Coronary artery (tissue), 2 donors: ENCODE results near the gene SPINT2.
A peak's percentile ranks its signal among the peaks of the same experiment; 100 is the strongest.

ENCODE experiments used
- DNase-seq: peaks from one replicate; pipeline ENCODE4 v3.0.0-alpha.2; 2017; ENCODE audit warnings: low spot score
- H3K27ac ChIP-seq, 2 donors: fragments of 200-600 bp; sonication (generic); one replicate each; pipeline ENCODE4 v1.5.1; 2016 to 2019
- H3K4me3 ChIP-seq: fragments of 200-600 bp; sonication (generic); 2 replicates; pipeline ENCODE4 v1.5.1; 2016; ENCODE audit warnings: mild to moderate bottlenecking, moderate library complexity
- CTCF ChIP-seq: fragments of 200-600 bp; sonication (generic); IDR thresholded peaks from one replicate; pipeline ENCODE4 v1.5.1; 2019; ENCODE audit warnings: antibody characterized with exemption

SPINT2 gene

DNA sequence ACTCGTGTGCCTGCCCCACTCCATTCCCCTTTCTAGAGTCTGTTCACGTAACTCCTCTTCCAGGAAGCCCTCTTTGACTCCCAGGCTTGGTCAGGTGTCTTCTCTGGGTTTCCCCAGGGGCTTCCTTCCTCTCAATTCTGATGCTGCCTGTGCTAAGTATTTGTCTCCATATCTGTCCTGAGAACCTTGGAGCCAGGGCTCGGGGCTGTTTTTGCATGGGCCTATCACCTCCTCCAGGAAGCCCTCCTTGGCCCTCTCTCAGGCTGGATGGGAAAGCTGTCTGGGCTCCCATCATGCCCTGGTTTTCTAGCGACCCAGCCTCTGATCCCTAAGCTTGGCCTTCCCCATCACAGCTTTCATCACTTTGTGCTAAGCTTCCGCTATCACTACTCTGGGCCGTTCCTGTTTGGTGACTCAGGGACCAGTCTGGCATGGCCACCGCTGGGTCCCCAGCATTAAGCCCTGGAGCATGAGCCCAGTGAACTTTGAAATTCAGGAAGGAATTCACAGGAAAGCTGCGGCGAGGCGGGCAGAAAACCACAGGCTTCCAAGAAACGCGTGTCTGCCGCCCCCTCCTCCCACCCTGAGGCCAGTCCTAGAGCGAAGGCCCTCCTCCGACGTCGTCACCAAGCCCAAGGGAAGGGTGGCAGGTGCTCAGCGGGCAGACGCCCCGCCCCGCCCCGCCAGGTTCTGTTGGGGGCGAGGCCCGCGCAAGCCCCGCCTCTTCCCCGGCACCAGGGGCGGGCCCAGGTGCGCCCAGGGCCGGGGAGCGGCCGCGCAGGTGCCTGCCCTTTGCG is 486 bp upstream of the SPINT2 start:
- peak overlapping the region; percentile 90 to 91 for H3K27ac ChIP-seq
- DNase-seq: peak; percentile 85
- TF ChIP-seq CTCF: no peak
- peak overlapping the region; percentile 75 for H3K4me3 ChIP-seq

DNA sequence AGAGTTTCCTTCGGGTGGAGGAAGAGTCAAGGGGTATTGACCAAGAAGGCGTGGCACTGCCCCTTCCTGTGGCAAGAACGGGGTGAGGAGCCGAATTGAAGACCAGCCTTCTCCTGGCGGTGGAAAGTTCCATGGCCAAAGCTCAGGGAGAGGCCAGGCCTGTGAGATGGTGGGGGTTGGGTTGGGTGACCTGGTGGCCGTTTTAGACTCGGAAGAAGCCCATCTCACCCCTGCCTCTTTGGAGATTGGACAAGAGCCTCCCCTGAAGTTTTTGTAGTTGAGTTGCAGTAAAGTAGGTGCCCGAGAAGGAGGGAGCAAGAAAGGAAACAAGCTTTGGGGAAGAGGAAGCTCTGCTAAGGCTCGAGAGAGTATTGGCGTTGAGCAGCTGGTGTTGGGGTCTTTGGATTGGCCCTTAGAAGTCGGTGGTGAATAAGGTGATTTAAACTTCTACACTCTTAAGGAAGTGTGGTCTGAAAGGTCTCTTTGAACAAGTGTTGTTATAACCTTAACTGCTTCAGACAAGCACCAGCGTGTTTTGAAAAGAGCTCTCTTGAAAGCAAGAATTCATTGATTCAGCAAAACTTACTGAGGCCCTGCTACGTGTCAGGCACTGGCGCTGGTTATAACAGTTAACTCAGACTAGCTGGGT is 964 bp downstream of the SPINT2 start:
- peak overlapping the region; percentile 90 to 91 for H3K27ac ChIP-seq
- peak overlapping the region; percentile 75 for H3K4me3 ChIP-seq
- no peak for TF ChIP-seq CTCF
- DNase-seq: no peak

- peak overlapping the region; percentile 75 for H3K4me3 ChIP-seq
- no peak for DNase-seq
- no peak for TF ChIP-seq CTCF
- peak overlapping the region; percentile 90 to 91 for H3K27ac ChIP-seq
Measured at GRCh38 chr19:38265921-38266429, 1.6 kb downstream of the SPINT2 start.

DNA sequence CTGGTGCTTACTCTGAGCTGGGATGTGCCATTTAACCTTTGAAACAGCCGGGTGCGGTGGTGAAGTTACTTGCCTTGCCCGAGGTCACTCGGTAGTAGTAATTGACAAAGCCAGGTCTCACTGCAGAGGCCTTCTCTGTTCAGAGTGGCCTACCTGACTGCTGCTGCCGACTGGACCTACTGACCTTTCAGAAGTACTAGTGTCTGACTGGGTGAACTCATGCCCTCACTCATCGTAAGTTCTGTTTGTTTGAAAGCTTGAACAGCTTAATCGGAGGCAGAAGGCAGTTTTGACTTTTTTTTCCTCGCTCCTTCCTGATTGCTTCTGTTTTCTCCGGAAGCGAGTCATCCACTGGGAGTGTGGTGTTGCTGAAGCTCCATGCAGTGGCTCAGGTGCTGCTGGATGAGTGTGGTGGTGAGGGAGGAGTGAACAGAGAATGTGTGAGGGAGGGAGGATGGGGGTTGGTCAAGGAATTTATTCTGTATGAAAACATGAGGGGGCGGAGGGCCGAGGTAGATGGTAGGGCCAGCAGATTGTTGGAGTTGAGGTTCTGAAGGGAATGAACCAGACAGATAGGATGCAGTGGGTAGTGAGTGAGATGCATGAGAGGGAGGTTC is 2.7 kb downstream of the SPINT2 start:
- no peak for DNase-seq
- peak overlapping the region; percentile 48 for H3K4me3 ChIP-seq
- TF ChIP-seq CTCF: no peak
- peak overlapping the region; percentile 52 to 91 for H3K27ac ChIP-seq

DNA sequence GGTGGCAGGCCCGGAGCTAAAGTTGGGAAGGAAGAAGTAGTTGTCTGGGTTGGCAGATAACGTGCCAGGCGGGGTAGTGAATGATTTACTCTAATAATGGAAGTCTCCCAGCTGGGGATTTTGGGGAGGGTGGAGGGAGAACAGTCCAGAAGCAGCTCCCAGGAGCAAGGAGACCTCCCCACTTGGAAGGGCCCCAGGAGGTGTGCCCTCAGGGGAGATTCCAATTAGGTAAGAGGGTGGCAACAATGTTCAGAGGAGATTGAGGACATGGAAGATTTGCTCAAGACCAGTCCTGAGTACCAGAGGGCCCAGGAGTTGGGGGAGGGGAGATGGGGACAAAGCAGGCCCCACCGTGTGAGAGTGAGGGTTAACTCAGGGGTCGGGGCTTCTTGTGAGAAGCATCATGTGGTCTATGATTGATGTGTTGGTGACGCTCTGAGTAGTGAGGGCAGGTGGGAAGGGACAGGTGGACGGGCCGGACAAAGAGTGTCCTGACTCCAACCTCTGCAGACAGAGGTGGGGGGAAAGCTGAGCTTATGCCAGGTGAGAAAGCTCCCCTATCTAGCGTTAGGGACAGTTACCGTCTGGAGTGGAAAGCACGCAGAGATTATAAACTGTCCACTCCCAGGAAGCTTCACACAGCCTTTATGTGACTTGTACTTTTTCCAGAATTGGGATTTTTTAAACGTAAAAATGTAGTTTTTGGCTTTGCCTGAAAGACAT is 3.5 kb downstream of the SPINT2 start:
- peak overlapping the region; percentile 48 for H3K4me3 ChIP-seq
- no peak for TF ChIP-seq CTCF
- DNase-seq: no peak
- peak overlapping the region; percentile 52 to 91 for H3K27ac ChIP-seq

DNA sequence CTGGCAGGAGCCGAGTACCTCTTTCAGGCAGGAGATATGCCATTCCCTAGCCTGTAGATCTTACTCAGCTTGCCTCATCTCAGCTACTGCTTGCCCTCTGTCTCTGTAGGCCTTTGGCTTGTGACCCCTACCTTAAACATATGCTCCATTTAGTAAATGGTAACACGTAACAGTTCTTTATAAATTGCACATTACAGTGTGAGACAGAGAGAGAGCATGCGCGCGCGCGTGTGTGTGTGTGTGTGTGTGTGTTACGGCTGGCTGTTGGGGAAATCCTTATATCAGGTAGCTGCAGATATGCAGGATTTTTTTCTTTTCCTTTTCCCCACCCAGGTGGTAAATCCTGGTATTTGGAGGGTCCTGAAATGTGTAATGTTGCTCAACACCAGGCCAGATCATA is 4.2 kb downstream of the SPINT2 start:
- DNase-seq: no peak

More for the DNA sequence above, 4.2 kb downstream of the SPINT2 start:
- TF ChIP-seq CTCF: no peak
- H3K27ac ChIP-seq: peak overlapping the region; percentile 52 to 91
- no peak overlapping the region for H3K4me3 ChIP-seq
